Trophoblast cell (in vitro differentiated cells and primary cell): ENCODE measurements around the gene FN3KRP.
"Not testable (repeated sequence)": the region's sequence is repeated elsewhere in the genome, so short reads cannot be mapped to it uniquely, and the experiment has no call there.

Experiments
- DNase-seq, 2 donors: peaks; one replicate each; pipeline ENCODE4 v3.0.0-alpha.2; 2016
- H2AFZ ChIP-seq: 2 replicates; pipeline ENCODE4 v1.6.1; 2013; ENCODE audit warnings: low read length, moderate library complexity, mild to moderate bottlenecking; ENCODE audit not compliant: insufficient read depth, poor library complexity
- H2AK5ac ChIP-seq: 2 replicates; pipeline ENCODE4 v1.6.1; 2013; ENCODE audit warnings: mild to moderate bottlenecking, low read length
- H2BK120ac ChIP-seq: 2 replicates; pipeline ENCODE4 v1.6.1; 2013; ENCODE audit warnings: low read length, mild to moderate bottlenecking, moderate library complexity; ENCODE audit not compliant: insufficient read depth, poor library complexity
- H2BK12ac ChIP-seq: 2 replicates; pipeline ENCODE4 v1.6.1; 2013; ENCODE audit warnings: mild to moderate bottlenecking, low read length, moderate library complexity
- H2BK5ac ChIP-seq: 2 replicates; pipeline ENCODE4 v1.6.1; 2013; ENCODE audit warnings: low read length, low read depth, moderate library complexity, mild to moderate bottlenecking; ENCODE audit not compliant: poor library complexity
- H3K14ac ChIP-seq: 2 replicates; pipeline ENCODE4 v1.6.1; 2013; ENCODE audit warnings: mild to moderate bottlenecking, low read length
- H3K18ac ChIP-seq: 2 replicates; pipeline ENCODE4 v1.6.1; 2013; ENCODE audit warnings: mild to moderate bottlenecking, low read length
- H3K23ac ChIP-seq: 2 replicates; pipeline ENCODE4 v1.6.1; 2013; ENCODE audit warnings: low read length
- H3K27ac ChIP-seq: 2 replicates; pipeline ENCODE4 v1.5.1; 2013; ENCODE audit warnings: low read depth, mild to moderate bottlenecking, inconsistent platforms, low read length, moderate library complexity
- H3K27me3 ChIP-seq: 2 replicates; pipeline ENCODE4 v1.6.1; 2013; ENCODE audit warnings: inconsistent platforms, mild to moderate bottlenecking, low read length, moderate library complexity; ENCODE audit not compliant: insufficient read depth
- H3K36me3 ChIP-seq, 2 experiments: 1 replicate in 1 of 2; 2 replicates in 1 of 2; pipeline ENCODE4 v1.6.1; 2013; ENCODE audit warnings: low read length in 2 of 2, mild to moderate bottlenecking in 2 of 2, moderate library complexity in 1 of 2; ENCODE audit not compliant: insufficient read depth in 2 of 2, control insufficient read depth in 1 of 2
- H3K4ac ChIP-seq: 2 replicates; pipeline ENCODE4 v1.6.1; 2013; ENCODE audit warnings: low read depth, mild to moderate bottlenecking, low read length, moderate library complexity
- H3K4me1 ChIP-seq, 2 experiments: 1 replicate in 1 of 2; 2 replicates in 1 of 2; pipeline ENCODE4 v1.6.1; 2013; ENCODE audit warnings: low read length in 2 of 2, mild to moderate bottlenecking in 2 of 2, moderate library complexity in 1 of 2; ENCODE audit not compliant: insufficient read depth in 2 of 2, control insufficient read depth in 1 of 2
- H3K4me2 ChIP-seq: 2 replicates; pipeline ENCODE4 v1.6.1; 2013; ENCODE audit warnings: inconsistent platforms, mild to moderate bottlenecking, low read length, moderate library complexity
- H3K4me3 ChIP-seq: 2 replicates; pipeline ENCODE4 v1.5.1; 2013; ENCODE audit warnings: mild to moderate bottlenecking, low read depth, low read length, inconsistent platforms
- H3K79me1 ChIP-seq: one replicate; pipeline ENCODE4 v1.6.1; 2013; ENCODE audit warnings: low read length
- H3K79me2 ChIP-seq: 2 replicates; pipeline ENCODE4 v1.6.1; 2013; ENCODE audit warnings: low read length, mild to moderate bottlenecking; ENCODE audit not compliant: control insufficient read depth, insufficient read depth, poor library complexity
- H3K9ac ChIP-seq: 2 replicates; pipeline ENCODE4 v1.6.1; 2013; ENCODE audit warnings: mild to moderate bottlenecking, low read length
- H3K9me3 ChIP-seq: 2 replicates; pipeline ENCODE4 v1.6.1; 2013; ENCODE audit warnings: low read depth, mild to moderate bottlenecking, control low read depth, inconsistent platforms, low read length; ENCODE audit not compliant: insufficient read depth
- H4K12ac ChIP-seq: 2 replicates; pipeline ENCODE4 v1.6.1; 2013; ENCODE audit warnings: low read depth, mild to moderate bottlenecking, low read length, moderate library complexity
- H4K8ac ChIP-seq: 2 replicates; pipeline ENCODE4 v1.6.1; 2013; ENCODE audit warnings: low read depth, mild to moderate bottlenecking, low read length, moderate library complexity
- H4K91ac ChIP-seq: one replicate; pipeline ENCODE4 v1.6.1; 2013; ENCODE audit warnings: low read depth, mild to moderate bottlenecking, low read length, moderate library complexity
- WGBS: extraction: QIAGEN DNeasy Blood & Tissue Kit; methylation state at CpG from one replicate; pipeline ENCODE4 v1.1.7; 2013; ENCODE audit warnings: missing lambda C conversion rate; ENCODE audit not compliant: insufficient read length, insufficient coverage; ENCODE audit errors: extremely low coverage; 5-methylcytosine and 5-hydroxymethylcytosine counted together

The FN3KRP gene

DNA sequence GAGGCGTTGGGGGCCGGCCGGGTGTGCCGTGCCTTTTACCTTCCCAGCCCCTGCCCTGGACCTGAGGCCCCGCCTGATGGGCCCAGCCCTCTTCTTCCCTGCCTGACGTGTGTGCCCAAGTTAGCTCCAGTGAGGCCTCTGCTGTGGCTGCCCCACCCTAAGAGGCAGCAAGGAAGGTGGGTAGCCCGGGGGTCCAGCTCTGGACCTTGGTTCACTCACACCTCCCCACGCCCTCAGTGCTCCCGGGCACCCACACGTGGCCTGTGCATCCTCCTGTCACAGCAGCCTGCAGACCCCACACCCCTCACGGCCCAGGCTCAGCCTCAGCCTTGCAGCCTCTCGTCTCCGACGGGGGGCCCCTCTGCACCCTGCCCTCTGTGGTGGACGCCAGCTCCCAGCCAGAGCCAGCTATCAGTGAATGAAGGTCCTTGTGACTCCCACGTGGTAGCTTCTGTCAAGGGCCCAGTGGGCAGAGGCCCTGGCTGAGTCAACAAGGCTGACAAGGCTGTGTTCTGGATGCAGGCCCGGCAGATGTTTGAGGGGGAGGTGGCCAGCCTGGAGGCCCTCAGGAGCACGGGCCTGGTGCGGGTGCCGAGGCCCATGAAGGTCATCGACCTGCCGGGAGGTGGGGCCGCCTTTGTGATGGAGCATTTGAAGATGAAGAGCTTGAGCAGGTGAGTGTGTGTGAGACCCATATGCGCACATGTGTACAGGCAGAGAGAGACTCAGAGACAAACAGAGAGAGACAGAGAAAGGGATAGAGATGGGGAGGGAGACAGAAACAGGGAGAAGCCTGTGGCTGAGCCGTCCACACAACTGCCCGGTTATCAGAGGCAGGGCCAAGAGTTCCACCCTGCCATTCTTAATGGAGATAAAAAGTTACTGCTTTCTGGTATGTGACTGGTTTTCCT, 21.7 kb downstream of the FN3KRP start:
- peaks cover 3 to 6% of the 10 kb centered on the region in 2 experiments for H3K4me1 ChIP-seq
- no peak overlapping the region for H2BK120ac ChIP-seq
- no peak overlapping the region for H3K27ac ChIP-seq
- H3K79me2 ChIP-seq: no peaks in the 10 kb centered on the region
- DNase-seq: no peak
- H3K4ac ChIP-seq: no peak overlapping the region
- H3K27me3 ChIP-seq: no peaks in the 10 kb centered on the region
- H3K18ac ChIP-seq: no peak overlapping the region
- H3K14ac ChIP-seq: no peak overlapping the region
- H4K12ac ChIP-seq: no peak overlapping the region
- no peak overlapping the region for H3K9ac ChIP-seq
- no peak overlapping the region for H3K4me2 ChIP-seq
- no peak overlapping the region for H4K91ac ChIP-seq
- H3K36me3 ChIP-seq: peaks cover 6 to 9% of the 10 kb centered on the region in 2 experiments
- H3K79me1 ChIP-seq: peaks cover 2% of the 10 kb centered on the region
- H4K8ac ChIP-seq: no peak overlapping the region
- no peak overlapping the region for H3K4me3 ChIP-seq
- WGBS: no CpG with 5 or more reads among the region's 26 CpGs
- no peak overlapping the region for H2BK5ac ChIP-seq
- peaks cover 9% of the 10 kb centered on the region for H3K9me3 ChIP-seq
- H2BK12ac ChIP-seq: no peak overlapping the region
- H2AK5ac ChIP-seq: no peak overlapping the region
- H2AFZ ChIP-seq: no peak overlapping the region
- no peak overlapping the region for H3K23ac ChIP-seq

DNA sequence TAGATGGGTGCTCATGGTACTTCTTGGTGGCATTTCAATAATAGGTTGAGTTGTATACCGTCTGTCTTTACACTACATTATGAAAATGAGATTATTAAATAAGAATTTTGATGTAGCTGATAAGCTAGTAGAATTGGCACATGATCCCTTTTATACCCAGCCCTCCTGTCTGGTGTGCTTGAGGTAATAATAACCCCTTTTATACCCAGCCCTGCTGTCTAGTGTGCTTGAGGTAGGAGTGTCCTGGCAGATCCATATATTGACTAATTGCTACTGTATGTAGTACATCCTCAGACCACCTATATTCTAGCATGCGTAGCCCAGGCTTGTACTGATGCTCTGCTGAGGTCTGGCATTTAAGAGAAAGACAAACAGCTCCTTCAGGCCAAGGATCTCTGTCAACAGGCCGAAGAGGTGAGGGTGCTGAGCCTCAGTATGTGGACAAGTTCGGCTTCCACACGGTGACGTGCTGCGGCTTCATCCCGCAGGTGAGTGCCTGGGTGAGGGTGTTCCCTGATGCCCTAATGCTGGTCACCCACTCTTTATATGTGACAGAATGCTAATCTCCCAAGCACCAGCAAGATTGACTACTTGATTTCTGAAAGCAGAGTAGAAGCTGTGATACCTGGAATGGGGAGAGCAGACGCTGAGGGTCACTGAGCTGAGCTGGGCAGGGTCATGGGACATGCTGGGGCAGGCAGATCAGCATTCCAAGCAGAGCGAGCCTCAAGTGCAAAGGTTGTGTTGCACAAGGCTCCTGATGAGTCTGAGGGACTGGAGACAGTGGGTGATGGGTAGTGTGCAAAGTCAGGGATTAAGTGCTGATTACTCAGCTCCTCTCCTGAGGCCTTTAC, 24.6 kb downstream of the FN3KRP start:
- H3K4me2 ChIP-seq: no peak overlapping the region
- H3K23ac ChIP-seq: no peak overlapping the region
- no peak overlapping the region for H3K4ac ChIP-seq
- H3K9me3 ChIP-seq: peaks cover 10% of the 10 kb centered on the region
- no peaks in the 10 kb centered on the region for H3K79me1 ChIP-seq
- H2BK5ac ChIP-seq: no peak overlapping the region
- H4K12ac ChIP-seq: no peak overlapping the region
- no peak overlapping the region for H4K8ac ChIP-seq
- H2BK12ac ChIP-seq: no peak overlapping the region
- no peak overlapping the region for H3K9ac ChIP-seq
- H2AK5ac ChIP-seq: no peak overlapping the region
- no peak overlapping the region for H3K14ac ChIP-seq
- H2BK120ac ChIP-seq: no peak overlapping the region
- no peak overlapping the region for H4K91ac ChIP-seq
- H3K18ac ChIP-seq: no peak overlapping the region
- no peak overlapping the region for H3K4me3 ChIP-seq
- no peaks in the 10 kb centered on the region for H3K4me1 ChIP-seq
- H3K27ac ChIP-seq: peak overlapping the region; percentile 11
- no peak overlapping the region for H2AFZ ChIP-seq
- no CpG with 5 or more reads among the region's 10 CpGs for WGBS
- H3K79me2 ChIP-seq: no peaks in the 10 kb centered on the region
- H3K27me3 ChIP-seq: no peaks in the 10 kb centered on the region
- peak; percentile 82 to 91 for DNase-seq
- peaks cover 6 to 9% of the 10 kb centered on the region in 2 experiments for H3K36me3 ChIP-seq

DNA sequence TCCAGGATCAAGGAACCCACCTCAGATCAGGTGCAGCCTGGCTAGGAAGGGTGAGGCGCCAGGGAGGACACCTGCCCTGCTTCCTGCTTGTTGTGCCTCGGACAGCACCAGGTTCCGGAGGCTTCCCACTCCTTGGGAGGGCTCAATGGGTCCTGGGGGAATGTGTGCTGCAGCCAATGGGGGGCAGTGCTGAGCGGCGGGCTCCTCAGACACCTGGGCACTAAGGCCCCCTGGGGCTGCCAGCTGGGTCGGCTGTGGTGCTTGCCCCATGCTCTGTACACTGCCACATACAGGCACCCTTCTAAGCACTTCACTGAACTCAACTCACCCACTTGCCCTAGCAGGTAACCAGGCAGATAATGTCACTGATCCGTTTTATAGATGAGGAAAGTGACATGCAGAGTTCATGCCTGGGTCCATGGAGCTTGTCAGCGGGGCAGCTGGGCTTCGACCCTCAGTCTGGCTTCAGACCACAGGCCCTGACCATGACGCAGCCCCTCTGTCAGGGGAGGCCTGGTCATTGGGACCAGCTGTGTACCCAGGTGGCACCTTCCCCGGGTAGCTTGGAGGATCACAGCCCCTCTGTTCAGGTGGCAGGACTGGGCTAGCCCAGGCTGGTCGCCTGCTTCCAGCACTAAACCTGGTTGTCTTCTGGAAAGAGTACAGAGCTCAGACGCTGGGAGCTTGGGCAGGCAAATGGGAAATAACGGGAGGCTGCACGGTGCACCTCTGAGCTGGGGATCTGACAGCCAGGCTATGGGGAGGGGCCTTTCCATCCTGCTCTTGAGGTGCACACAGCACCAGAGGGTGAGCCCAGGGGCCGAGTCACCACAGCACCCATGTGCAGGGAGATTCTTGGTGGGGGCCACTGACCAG, 27.1 kb downstream of the FN3KRP start:
- H2AFZ ChIP-seq: no peak overlapping the region
- H3K18ac ChIP-seq: no peak overlapping the region

DNA sequence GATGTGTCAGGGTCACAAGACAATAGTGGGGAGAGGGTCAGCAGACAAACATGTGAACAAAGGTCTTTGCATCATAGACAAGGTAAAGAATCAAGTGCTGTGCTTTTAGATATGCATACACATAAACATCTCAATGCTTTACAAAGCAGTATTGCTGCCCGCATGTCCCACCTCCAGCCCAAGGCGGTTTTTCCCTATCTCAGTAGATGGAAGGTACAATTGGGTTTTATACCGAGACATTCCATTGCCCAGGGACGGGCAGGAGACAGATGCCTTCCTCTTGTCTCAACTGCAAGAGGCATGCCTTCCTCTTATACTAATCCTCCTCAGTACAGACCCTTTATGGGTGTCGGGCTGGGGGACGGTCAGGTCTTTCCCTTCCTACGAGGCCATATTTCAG, 28.2 kb downstream of the FN3KRP start:
- not testable (repeated sequence) for H3K79me1 ChIP-seq, H3K9ac ChIP-seq, H3K18ac ChIP-seq, H4K8ac ChIP-seq, H3K14ac ChIP-seq, H2AFZ ChIP-seq, H4K91ac ChIP-seq, H3K4me1 ChIP-seq, H3K27me3 ChIP-seq, H3K23ac ChIP-seq, H3K4me2 ChIP-seq, H2BK5ac ChIP-seq, H2BK12ac ChIP-seq, H3K27ac ChIP-seq, H3K79me2 ChIP-seq, H4K12ac ChIP-seq, H3K4me3 ChIP-seq, H2AK5ac ChIP-seq, H3K4ac ChIP-seq, H2BK120ac ChIP-seq, H3K36me3 ChIP-seq
- H3K9me3 ChIP-seq: peaks cover 10% of the 10 kb centered on the region
- peak; percentile 82 to 94 for DNase-seq
- WGBS: no CpG with 5 or more reads among the region's 7 CpGs

More for the DNA sequence above, 27.1 kb downstream of the FN3KRP start:
- no peaks in the 10 kb centered on the region for H3K79me1 ChIP-seq
- peaks cover 10% of the 10 kb centered on the region for H3K9me3 ChIP-seq
- H3K14ac ChIP-seq: no peak overlapping the region
- H3K23ac ChIP-seq: no peak overlapping the region
- H3K4me3 ChIP-seq: no peak overlapping the region
- no CpG with 5 or more reads among the region's 16 CpGs for WGBS
- peaks cover 6 to 9% of the 10 kb centered on the region in 2 experiments for H3K36me3 ChIP-seq
- H2AK5ac ChIP-seq: no peak overlapping the region
- no peak overlapping the region for H4K12ac ChIP-seq
- no peak for DNase-seq
- no peaks in the 10 kb centered on the region for H3K79me2 ChIP-seq
- H3K4ac ChIP-seq: no peak overlapping the region
- H4K91ac ChIP-seq: no peak overlapping the region
- H3K27ac ChIP-seq: no peak overlapping the region
- H3K27me3 ChIP-seq: no peaks in the 10 kb centered on the region
- H3K4me2 ChIP-seq: no peak overlapping the region
- H2BK120ac ChIP-seq: no peak overlapping the region
- H2BK12ac ChIP-seq: no peak overlapping the region
- no peak overlapping the region for H2BK5ac ChIP-seq
- H3K4me1 ChIP-seq: no peaks in the 10 kb centered on the region
- no peak overlapping the region for H4K8ac ChIP-seq
- H3K9ac ChIP-seq: no peak overlapping the region
